ENCODE measurements around the gene NACC1. TPM values are rescaled to one million over a fixed set of nuclear protein-coding genes. Genes with fewer than 3 reads are reported as not detected.

The NACC1 gene
- total RNA-seq, 1 experiment from 2014 or later, result 55.9 TPM

- ChIA-PET CTCF (no interaction called here), POLR2A (no interaction called here)
- H3K27me3 Mint-ChIP-seq (ENCODE audit: insufficient read depth, unreplicated experiment), result no peaks in the 10 kb centered on the region
- intact Hi-C loops (cut with micrococcal nuclease), result loop anchor here (5.0 to 10.0 kb wide), 2 partner anchors 75 to 1368 kb away; partner anchors contain the start of gene TECR
- DNase-seq (ENCODE audit: unreplicated experiment), result no peak
- peaks cover 14% of the 10 kb centered on the region for H3K36me3 Mint-ChIP-seq (ENCODE audit: insufficient read depth, unreplicated experiment)
- H3K9me3 Mint-ChIP-seq (ENCODE audit: unreplicated experiment), result no peaks in the 10 kb centered on the region
- TF ChIP-seq CTCF (IDR thresholded peaks at IDR 0.05; ENCODE audit: unreplicated experiment), result no peak
- no peak overlapping the region for H3K27ac Mint-ChIP-seq (ENCODE audit: low read depth, unreplicated experiment)
- peaks cover 11% of the 10 kb centered on the region for H3K4me1 Mint-ChIP-seq (ENCODE audit: insufficient read depth, unreplicated experiment)
- no TSS peak for BruUV-seq (replicated peaks)
- H3K4me3 Mint-ChIP-seq (ENCODE audit: unreplicated experiment), result no peak overlapping the region
Observed at GRCh38 chr19:13159713-13160112, 41.6 kb downstream of the NACC1 start.

GRCh38 chr19:13160557-13160956, 42.5 kb downstream of the NACC1 start:
- Mint-ChIP-seq H3K27me3 (ENCODE audit: insufficient read depth, unreplicated experiment) (no peaks in the 10 kb centered on the region), H3K27ac (ENCODE audit: low read depth, unreplicated experiment) (no peak overlapping the region), H3K9me3 (ENCODE audit: unreplicated experiment) (no peaks in the 10 kb centered on the region), H3K4me1 (ENCODE audit: insufficient read depth, unreplicated experiment) (peaks cover 15% of the 10 kb centered on the region), H3K36me3 (ENCODE audit: insufficient read depth, unreplicated experiment) (peaks cover 6% of the 10 kb centered on the region), H3K4me3 (ENCODE audit: unreplicated experiment) (no peak overlapping the region)
- ChIA-PET CTCF (interaction anchor here (0.6 to 1.2 kb wide), 2 partner anchors 10 to 102 kb away, joined by 3 read pairs; no protein-coding TSS in a partner anchor), POLR2A (interaction anchor here (0.9 kb wide), 1 partner anchor 100 kb away, joined by 3 read pairs; no protein-coding TSS in a partner anchor)
- BruUV-seq (replicated peaks), result no TSS peak
- no peak for TF ChIP-seq CTCF (IDR thresholded peaks at IDR 0.05; ENCODE audit: unreplicated experiment)
- intact Hi-C loops (cut with micrococcal nuclease), result loop anchor here (5.0 kb wide), 1 partner anchor 1367 kb away; the partner anchor contains the start of gene TECR
- peak; percentile 52 for DNase-seq (ENCODE audit: unreplicated experiment)

GRCh38 chr19:13162724-13163608, 44.9 kb downstream of the NACC1 start:
- no peaks in the 10 kb centered on the region for H3K9me3 Mint-ChIP-seq (ENCODE audit: unreplicated experiment)
- BruUV-seq (replicated peaks), result no TSS peak
- peak; percentile 99 for DNase-seq (ENCODE audit: unreplicated experiment)
- H3K27ac Mint-ChIP-seq (ENCODE audit: low read depth, unreplicated experiment), result peak overlapping the region; percentile 85
- no peaks in the 10 kb centered on the region for H3K36me3 Mint-ChIP-seq (ENCODE audit: insufficient read depth, unreplicated experiment)
- intact Hi-C loops (cut with micrococcal nuclease), result loop anchor here (1.0 to 5.0 kb wide), 2 partner anchors 8 to 1364 kb away; partner anchors contain the start of gene TECR
- POLR2A ChIA-PET, result interaction anchor here (0.6 to 7.2 kb wide), 11 partner anchors 8 to 1363 kb away, joined by 3 to 101 read pairs (median 4); partner anchors contain the start of genes DNAJB1, GCDH, IER2 and NACC1
- peaks cover 22% of the 10 kb centered on the region for H3K4me1 Mint-ChIP-seq (ENCODE audit: insufficient read depth, unreplicated experiment)
- CTCF ChIA-PET, result interaction anchor here (0.5 to 1.5 kb wide), 6 partner anchors 10 to 180 kb away, joined by 3 to 6 read pairs (median 3); partner anchors contain the start of genes IER2 and STX10
- H3K27me3 Mint-ChIP-seq (ENCODE audit: insufficient read depth, unreplicated experiment), result no peaks in the 10 kb centered on the region
- TF ChIP-seq CTCF (IDR thresholded peaks at IDR 0.05; ENCODE audit: unreplicated experiment), result no peak
- peak overlapping the region; percentile 62 for H3K4me3 Mint-ChIP-seq (ENCODE audit: unreplicated experiment)
